GM12801 (cell line): ENCODE measurements around the gene SCNN1A.

Experiments used
- CTCF ChIP-seq: IDR thresholded peaks from one replicate; pipeline ENCODE4 v1.5.1; 2011; ENCODE audit warnings: control low read depth; ENCODE audit not compliant: insufficient read length; ENCODE audit errors: extremely low read depth

Gene SCNN1A

GRCh38 chr12:6392504-6392903 is 17.1 kb upstream of the SCNN1A start:
- TF ChIP-seq CTCF: no peak

GRCh38 chr12:6391013-6391412 is 15.7 kb upstream of the SCNN1A start:
- TF ChIP-seq CTCF: no peak

- no peak for TF ChIP-seq CTCF
Observed at GRCh38 chr12:6390084-6390799, 14.9 kb upstream of the SCNN1A start.

DNA sequence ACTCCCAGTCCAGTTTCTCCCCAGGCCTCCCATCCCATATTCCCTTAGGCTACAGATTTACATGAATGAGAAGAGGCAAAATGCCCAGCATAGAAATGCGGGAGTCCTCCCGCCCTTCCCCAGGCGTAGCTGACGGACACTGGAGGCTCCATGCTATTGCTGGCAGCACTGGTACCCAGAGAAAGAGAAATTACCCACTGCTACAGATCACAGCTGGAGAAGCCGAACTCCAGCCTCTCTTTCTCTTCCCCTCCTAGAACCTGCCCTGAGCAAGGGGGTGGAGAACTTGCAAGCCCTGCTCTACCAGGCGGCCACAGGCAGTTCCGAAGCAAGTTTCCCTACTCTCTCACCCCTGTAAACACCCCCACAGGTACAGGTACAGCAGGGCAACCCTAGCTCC is 12.2 kb upstream of the SCNN1A start:
- TF ChIP-seq CTCF: no peak

DNA sequence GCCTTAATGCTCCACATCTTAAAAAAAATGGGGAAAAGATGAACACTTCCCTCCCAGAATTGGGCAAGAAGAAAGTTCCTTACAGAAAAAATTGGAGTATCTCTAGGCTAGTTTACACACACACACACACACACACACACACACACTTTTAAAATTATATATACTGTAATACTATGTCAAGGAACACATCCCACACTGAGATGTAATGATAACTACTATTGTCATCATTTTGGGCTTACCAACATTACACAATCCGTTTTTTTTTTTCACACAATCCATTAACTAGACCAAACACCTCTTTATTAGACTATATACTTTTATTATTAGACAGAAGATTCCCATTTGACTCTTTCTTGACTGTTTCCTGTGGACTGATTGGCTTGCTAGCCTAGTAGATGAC is 11.1 kb upstream of the SCNN1A start:
- no peak for TF ChIP-seq CTCF

DNA sequence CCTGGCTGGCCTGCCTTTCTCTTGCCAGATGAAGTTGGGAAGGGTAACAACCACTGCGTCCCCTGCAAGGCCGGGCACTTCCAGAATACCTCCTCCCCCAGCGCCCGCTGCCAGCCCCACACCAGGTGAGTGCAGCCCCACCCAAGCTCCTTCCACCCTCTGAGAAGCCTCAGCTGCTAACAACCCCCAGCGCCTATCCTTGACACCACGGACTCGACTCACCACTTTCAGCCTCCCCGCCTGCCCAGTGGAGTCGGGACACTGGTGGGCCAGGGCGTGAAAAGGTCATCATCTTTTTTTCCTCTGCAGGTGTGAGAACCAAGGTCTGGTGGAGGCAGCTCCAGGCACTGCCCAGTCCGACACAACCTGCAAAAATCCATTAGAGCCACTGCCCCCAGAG is 10.7 kb upstream of the SCNN1A start:
- no peak for TF ChIP-seq CTCF

DNA sequence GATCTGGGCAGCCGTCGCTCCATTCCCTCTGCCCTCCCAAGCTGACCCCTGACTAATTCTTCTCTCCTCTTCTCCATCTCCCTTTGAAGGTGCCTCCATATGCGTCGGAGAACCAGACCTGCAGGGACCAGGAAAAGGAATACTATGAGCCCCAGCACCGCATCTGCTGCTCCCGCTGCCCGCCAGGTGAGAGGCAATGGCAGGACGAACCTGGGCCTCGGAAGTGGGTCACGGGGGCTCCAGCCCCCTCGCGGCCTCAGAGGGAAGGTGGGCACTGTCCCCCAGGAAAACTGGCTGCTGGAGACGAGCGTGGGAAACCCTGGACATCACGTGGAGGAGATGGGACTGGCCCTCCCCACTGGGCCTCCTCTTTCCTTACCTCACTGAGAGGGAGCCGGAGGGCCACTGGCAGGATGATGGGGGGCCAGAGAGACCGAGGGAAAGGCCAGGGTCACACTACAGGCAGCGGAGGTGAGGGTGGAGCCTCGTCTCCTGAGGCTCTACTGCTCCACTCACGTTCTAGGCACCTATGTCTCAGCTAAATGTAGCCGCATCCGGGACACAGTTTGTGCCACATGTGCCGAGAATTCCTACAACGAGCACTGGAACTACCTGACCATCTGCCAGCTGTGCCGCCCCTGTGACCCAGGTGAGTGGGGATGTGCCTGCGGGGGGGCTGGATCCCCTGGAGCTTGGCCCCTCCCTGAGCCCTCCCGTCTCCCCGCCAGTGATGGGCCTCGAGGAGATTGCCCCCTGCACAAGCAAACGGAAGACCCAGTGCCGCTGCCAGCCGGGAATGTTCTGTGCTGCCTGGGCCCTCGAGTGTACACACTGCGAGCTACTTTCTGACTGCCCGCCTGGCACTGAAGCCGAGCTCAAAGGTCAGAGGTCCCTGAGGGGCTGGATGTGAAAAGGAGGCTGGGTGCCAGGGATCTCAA is 9.4 kb upstream of the SCNN1A start:
- TF ChIP-seq CTCF: no peak
